Panc1 (cell line): Measurements from ENCODE around the gene TRIM2. TPM values are rescaled to one million over a fixed set of nuclear protein-coding genes. Genes with fewer than 3 reads are reported as not detected.

Experiments
- ATAC-seq: fragments of 200-7000 bp; cut with Tn5 transposase; 2 replicates; pipeline ENCODE4 v1.9.1; 2020; ENCODE audit warnings: mild to moderate bottlenecking, moderate library complexity
- BruUV-seq: library from RNA; stranded (reverse); fragments of 400-500 nt; replicated peaks from 2 replicates; lab custom pipeline; 2021; lab: Mats Ljungman, UMichigan
- CTCF ChIA-PET: fragments of 300-600 bp; sonication (Branson Sonifier 250); formaldehyde crosslinking; loops from one replicate; lab custom pipeline; 2022; ENCODE audit warnings: antibody characterized with exemption; lab: Charles Lee
- POLR2A ChIA-PET: fragments of 300-600 bp; sonication (Branson Sonifier 250); formaldehyde crosslinking; loops from one replicate; lab custom pipeline; 2022; ENCODE audit warnings: antibody characterized with exemption; lab: Charles Lee
- DNase-seq: peaks from one replicate; pipeline ENCODE4 v3.0.0-alpha.2; 2010; ENCODE audit warnings: low read depth, low spot score
- H3K27ac ChIP-seq: 2 replicates; pipeline ENCODE4 v1.5.1; 2011; ENCODE audit warnings: mild to moderate bottlenecking, low read length, inconsistent platforms
- H3K27me3 ChIP-seq: fragments of 200-500 bp; sonication (Bioruptor generic); 2 replicates; pipeline ENCODE4 v1.6.0; 2014; ENCODE audit warnings: low read length, inconsistent platforms; ENCODE audit not compliant: control insufficient read depth, insufficient read depth
- H3K36me3 ChIP-seq: fragments of 200-500 bp; sonication (Bioruptor generic); 2 replicates; pipeline ENCODE4 v1.5.1; 2014; ENCODE audit warnings: inconsistent platforms, mild to moderate bottlenecking, low read length, moderate library complexity; ENCODE audit not compliant: control insufficient read depth, insufficient read depth
- H3K4me1 ChIP-seq: 2 replicates; pipeline ENCODE4 v1.5.1; 2011; ENCODE audit warnings: inconsistent platforms, mild to moderate bottlenecking, low read length, moderate library complexity; ENCODE audit not compliant: control insufficient read depth, insufficient read depth
- H3K4me3 ChIP-seq, 2 experiments: 2 replicates each; pipeline ENCODE4 v1.5.1; 2011 to 2012; ENCODE audit warnings: low read depth in 2 of 2, low read length in 2 of 2, mild to moderate bottlenecking in 2 of 2, inconsistent platforms in 1 of 2, moderate library complexity in 1 of 2
- H3K9me3 ChIP-seq: fragments of 200-500 bp; sonication (Bioruptor generic); 2 replicates; pipeline ENCODE4 v1.5.1; 2014; ENCODE audit warnings: low read depth, mild to moderate bottlenecking, inconsistent platforms, low read length, moderate library complexity; ENCODE audit not compliant: control insufficient read depth, insufficient read depth
- POLR2AphosphoS5 ChIP-seq: IDR thresholded peaks from 2 replicates; pipeline ENCODE4 v1.6.1; 2012; ENCODE audit warnings: mild to moderate bottlenecking, low read depth, low read length, moderate library complexity
- SIN3A ChIP-seq: IDR thresholded peaks from 2 replicates; pipeline ENCODE4 v1.6.1; 2012; ENCODE audit warnings: low read depth, mild to moderate bottlenecking, low read length, moderate library complexity, borderline replicate concordance; ENCODE audit not compliant: insufficient read depth
- TCF7L2 ChIP-seq: IDR thresholded peaks from 2 replicates; pipeline ENCODE4 v1.6.1; 2011; ENCODE audit warnings: mild to moderate bottlenecking, low read depth, low read length, inconsistent platforms
- in situ Hi-C: cut with HindIII; loops from 2 replicates; pipeline ENCODE4 v1.10.0; 2016; ENCODE audit warnings: low sequenced_read_pairs, low pct_unique_long_range_greater_than_20kb
- intact Hi-C: fragments of 100-400 bp; cut with micrococcal nuclease; formaldehyde crosslinking; loops from one replicate; pipeline ENCODE4 v1.10.0; 2022; ENCODE audit not compliant: unreplicated experiment
- total RNA-seq: library from RNA; stranded (reverse); gene quantifications from one replicate; pipeline ENCODE4 v1.2.1, GENCODE V29; 2021; ENCODE audit not compliant: unreplicated experiment
- TF ChIP-seq, protein P1 (sequence below): fragments of 450-650 bp; IDR thresholded peaks from 2 replicates; pipeline ENCODE4 v1.5.1; 2017; ENCODE audit warnings: mild to moderate bottlenecking
- TF ChIP-seq, protein P2 (sequence below), 2 experiments: IDR thresholded peaks; 2 replicates each; pipeline ENCODE4 v1.6.1; 2011 to 2012; ENCODE audit warnings: low read depth in 2 of 2, control low read depth in 1 of 2, low read length in 1 of 2, mild to moderate bottlenecking in 1 of 2, moderate library complexity in 1 of 2; ENCODE audit not compliant: insufficient read depth in 1 of 2

The TRIM2 gene
- total RNA-seq, 1 experiment from 2014 or later, result 18.9 TPM

DNA sequence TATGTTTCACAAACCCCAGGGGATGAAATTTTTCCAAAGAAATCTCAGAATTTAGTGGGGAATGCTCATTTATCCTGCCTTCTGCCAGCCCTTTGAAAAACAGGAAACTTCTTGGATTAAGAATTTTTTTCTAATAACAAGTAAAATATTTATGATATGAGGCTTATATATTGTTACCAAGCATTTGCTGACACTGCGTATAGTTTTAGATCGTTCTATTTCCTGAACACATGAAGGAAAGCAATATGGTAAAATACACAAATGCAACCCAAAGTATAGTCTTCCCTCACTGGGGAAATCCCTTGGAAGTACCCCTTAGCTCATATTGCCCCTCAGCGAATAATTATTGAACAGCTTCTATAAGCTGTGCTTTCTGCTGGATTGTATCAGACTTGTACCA is 85.9 kb downstream of the TRIM2 start:
- intact Hi-C loops (no loop called here), in situ Hi-C loops (no loop called here)
- no peaks in the 10 kb centered on the region for H3K27me3 ChIP-seq
- no peak overlapping the region for H3K27ac ChIP-seq
- H3K36me3 ChIP-seq, result no peaks in the 10 kb centered on the region
- CTCF ChIA-PET, result no interaction called here
- BruUV-seq, result TSS peak; percentile 10
- no peaks in the 10 kb centered on the region for H3K9me3 ChIP-seq
- DNase-seq (no peak), ATAC-seq (no peak)
- no peaks in the 10 kb centered on the region for H3K4me1 ChIP-seq
- no peak overlapping the region for H3K4me3 ChIP-seq
- POLR2A ChIA-PET, result no interaction called here
- TF ChIP-seq POLR2AphosphoS5, result no peak
- TF ChIP-seq SIN3A, result no peak
- TF ChIP-seq, protein P1, sequence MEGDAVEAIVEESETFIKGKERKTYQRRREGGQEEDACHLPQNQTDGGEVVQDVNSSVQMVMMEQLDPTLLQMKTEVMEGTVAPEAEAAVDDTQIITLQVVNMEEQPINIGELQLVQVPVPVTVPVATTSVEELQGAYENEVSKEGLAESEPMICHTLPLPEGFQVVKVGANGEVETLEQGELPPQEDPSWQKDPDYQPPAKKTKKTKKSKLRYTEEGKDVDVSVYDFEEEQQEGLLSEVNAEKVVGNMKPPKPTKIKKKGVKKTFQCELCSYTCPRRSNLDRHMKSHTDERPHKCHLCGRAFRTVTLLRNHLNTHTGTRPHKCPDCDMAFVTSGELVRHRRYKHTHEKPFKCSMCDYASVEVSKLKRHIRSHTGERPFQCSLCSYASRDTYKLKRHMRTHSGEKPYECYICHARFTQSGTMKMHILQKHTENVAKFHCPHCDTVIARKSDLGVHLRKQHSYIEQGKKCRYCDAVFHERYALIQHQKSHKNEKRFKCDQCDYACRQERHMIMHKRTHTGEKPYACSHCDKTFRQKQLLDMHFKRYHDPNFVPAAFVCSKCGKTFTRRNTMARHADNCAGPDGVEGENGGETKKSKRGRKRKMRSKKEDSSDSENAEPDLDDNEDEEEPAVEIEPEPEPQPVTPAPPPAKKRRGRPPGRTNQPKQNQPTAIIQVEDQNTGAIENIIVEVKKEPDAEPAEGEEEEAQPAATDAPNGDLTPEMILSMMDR, result no peak
- no peak for TF ChIP-seq TCF7L2
- TF ChIP-seq, protein P2, sequence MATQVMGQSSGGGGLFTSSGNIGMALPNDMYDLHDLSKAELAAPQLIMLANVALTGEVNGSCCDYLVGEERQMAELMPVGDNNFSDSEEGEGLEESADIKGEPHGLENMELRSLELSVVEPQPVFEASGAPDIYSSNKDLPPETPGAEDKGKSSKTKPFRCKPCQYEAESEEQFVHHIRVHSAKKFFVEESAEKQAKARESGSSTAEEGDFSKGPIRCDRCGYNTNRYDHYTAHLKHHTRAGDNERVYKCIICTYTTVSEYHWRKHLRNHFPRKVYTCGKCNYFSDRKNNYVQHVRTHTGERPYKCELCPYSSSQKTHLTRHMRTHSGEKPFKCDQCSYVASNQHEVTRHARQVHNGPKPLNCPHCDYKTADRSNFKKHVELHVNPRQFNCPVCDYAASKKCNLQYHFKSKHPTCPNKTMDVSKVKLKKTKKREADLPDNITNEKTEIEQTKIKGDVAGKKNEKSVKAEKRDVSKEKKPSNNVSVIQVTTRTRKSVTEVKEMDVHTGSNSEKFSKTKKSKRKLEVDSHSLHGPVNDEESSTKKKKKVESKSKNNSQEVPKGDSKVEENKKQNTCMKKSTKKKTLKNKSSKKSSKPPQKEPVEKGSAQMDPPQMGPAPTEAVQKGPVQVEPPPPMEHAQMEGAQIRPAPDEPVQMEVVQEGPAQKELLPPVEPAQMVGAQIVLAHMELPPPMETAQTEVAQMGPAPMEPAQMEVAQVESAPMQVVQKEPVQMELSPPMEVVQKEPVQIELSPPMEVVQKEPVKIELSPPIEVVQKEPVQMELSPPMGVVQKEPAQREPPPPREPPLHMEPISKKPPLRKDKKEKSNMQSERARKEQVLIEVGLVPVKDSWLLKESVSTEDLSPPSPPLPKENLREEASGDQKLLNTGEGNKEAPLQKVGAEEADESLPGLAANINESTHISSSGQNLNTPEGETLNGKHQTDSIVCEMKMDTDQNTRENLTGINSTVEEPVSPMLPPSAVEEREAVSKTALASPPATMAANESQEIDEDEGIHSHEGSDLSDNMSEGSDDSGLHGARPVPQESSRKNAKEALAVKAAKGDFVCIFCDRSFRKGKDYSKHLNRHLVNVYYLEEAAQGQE (IDR thresholded peaks at IDR 0.05; ENCODE audit: insufficient read depth in 1 of 2, low read depth in 2 of 2, low read length in 1 of 2), result no peak

DNA sequence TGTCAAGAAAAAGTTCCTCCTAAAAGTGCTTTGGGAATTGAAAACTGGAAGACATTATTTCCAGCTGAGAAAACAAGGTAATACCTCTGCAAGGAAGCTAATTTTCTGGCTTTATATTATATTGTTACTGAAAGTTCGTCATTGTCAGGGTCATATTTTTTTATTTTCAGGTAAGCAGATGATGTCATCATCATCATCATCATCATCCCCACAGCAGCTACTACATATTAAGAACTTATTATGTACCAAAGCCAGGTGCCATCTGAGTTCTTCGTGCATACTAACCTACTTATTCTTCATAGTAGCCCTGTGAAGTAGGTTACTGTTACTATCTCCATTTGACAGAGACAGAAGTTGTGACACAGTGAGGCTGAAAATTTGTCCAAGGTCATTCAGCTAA is 87.3 kb downstream of the TRIM2 start:
- POLR2A ChIA-PET, result no interaction called here
- H3K27me3 ChIP-seq, result no peaks in the 10 kb centered on the region
- intact Hi-C loops, result no loop called here
- no peak for ATAC-seq
- H3K4me1 ChIP-seq, result no peaks in the 10 kb centered on the region
- TF ChIP-seq POLR2AphosphoS5 (no peak), SIN3A (no peak), TCF7L2 (no peak)
- TF ChIP-seq, protein P2 (IDR thresholded peaks at IDR 0.05; ENCODE audit: insufficient read depth in 1 of 2, low read depth in 2 of 2, low read length in 1 of 2), result no peak
- TF ChIP-seq, protein P1, result no peak
- no peaks in the 10 kb centered on the region for H3K9me3 ChIP-seq
- no peak overlapping the region for H3K4me3 ChIP-seq
- DNase-seq, result no peak
- CTCF ChIA-PET, result no interaction called here
- in situ Hi-C loops, result no loop called here
- no peak overlapping the region for H3K27ac ChIP-seq
- H3K36me3 ChIP-seq, result no peaks in the 10 kb centered on the region
- no TSS peak for BruUV-seq
